HCT116 (cell line): Measurements from ENCODE around the gene SLC13A3.

ENCODE experiments used
- CBX3 ChIP-seq: IDR thresholded peaks from 2 replicates; pipeline ENCODE4 v1.6.1; 2012; ENCODE audit warnings: low read depth
- CEBPB ChIP-seq: IDR thresholded peaks from 2 replicates; pipeline ENCODE4 v1.6.1; 2012; ENCODE audit warnings: low read depth
- CTCF ChIP-seq, 3 experiments: fragments of 200-600 bp in 1 of 3; sonication (generic) in 1 of 3; IDR thresholded peaks in 2 of 3; conservative IDR thresholded peaks in 1 of 3; 2 replicates each; pipeline ENCODE4 v1.5.1; 2012 to 2017; ENCODE audit warnings: low read depth in 2 of 3, low read length in 2 of 3, antibody characterized with exemption in 1 of 3, borderline replicate concordance in 1 of 3, control low read depth in 1 of 3, mild to moderate bottlenecking in 1 of 3, mixed read lengths in 1 of 3, mixed run types in 1 of 3, moderate library complexity in 1 of 3; ENCODE audit not compliant: insufficient read depth in 1 of 3
- EZH2phosphoT487 ChIP-seq: fragments of 200-600 bp; IDR thresholded peaks from 2 replicates; pipeline ENCODE4 v1.6.1; 2018; ENCODE audit warnings: antibody characterized with exemption, borderline replicate concordance
- JUND ChIP-seq: IDR thresholded peaks from 2 replicates; pipeline ENCODE4 v1.6.1; 2012
- POLR2A ChIP-seq: IDR thresholded peaks from 2 replicates; pipeline ENCODE4 v1.7.0; 2011; ENCODE audit warnings: borderline replicate concordance; ENCODE audit not compliant: insufficient read depth, insufficient read length; ENCODE audit errors: extremely low read depth
- POLR2AphosphoS5 ChIP-seq: IDR thresholded peaks from 2 replicates; pipeline ENCODE4 v1.6.1; 2011; ENCODE audit warnings: mild to moderate bottlenecking, low read depth, low read length, moderate library complexity
- TF ChIP-seq, protein P1 (sequence below): IDR thresholded peaks from 2 replicates; pipeline ENCODE4 v1.6.1; 2012; ENCODE audit warnings: low read depth

GRCh38 chr20:46624946-46625345 lies 26.3 kb downstream of the SLC13A3 start:
- TF ChIP-seq POLR2A: no peak
- TF ChIP-seq JUND: no peak
- TF ChIP-seq POLR2AphosphoS5: no peak
- no peak for TF ChIP-seq EZH2phosphoT487
- TF ChIP-seq CTCF (IDR thresholded peaks at IDR 0.05 in 2 of 3, conservative IDR thresholded peaks at IDR 0.05 in 1 of 3; ENCODE audit: borderline replicate concordance in 1 of 3, insufficient read depth in 1 of 3, low read depth in 2 of 3, low read length in 2 of 3): no peak
- TF ChIP-seq, protein P1, sequence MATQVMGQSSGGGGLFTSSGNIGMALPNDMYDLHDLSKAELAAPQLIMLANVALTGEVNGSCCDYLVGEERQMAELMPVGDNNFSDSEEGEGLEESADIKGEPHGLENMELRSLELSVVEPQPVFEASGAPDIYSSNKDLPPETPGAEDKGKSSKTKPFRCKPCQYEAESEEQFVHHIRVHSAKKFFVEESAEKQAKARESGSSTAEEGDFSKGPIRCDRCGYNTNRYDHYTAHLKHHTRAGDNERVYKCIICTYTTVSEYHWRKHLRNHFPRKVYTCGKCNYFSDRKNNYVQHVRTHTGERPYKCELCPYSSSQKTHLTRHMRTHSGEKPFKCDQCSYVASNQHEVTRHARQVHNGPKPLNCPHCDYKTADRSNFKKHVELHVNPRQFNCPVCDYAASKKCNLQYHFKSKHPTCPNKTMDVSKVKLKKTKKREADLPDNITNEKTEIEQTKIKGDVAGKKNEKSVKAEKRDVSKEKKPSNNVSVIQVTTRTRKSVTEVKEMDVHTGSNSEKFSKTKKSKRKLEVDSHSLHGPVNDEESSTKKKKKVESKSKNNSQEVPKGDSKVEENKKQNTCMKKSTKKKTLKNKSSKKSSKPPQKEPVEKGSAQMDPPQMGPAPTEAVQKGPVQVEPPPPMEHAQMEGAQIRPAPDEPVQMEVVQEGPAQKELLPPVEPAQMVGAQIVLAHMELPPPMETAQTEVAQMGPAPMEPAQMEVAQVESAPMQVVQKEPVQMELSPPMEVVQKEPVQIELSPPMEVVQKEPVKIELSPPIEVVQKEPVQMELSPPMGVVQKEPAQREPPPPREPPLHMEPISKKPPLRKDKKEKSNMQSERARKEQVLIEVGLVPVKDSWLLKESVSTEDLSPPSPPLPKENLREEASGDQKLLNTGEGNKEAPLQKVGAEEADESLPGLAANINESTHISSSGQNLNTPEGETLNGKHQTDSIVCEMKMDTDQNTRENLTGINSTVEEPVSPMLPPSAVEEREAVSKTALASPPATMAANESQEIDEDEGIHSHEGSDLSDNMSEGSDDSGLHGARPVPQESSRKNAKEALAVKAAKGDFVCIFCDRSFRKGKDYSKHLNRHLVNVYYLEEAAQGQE: no peak
- TF ChIP-seq CBX3: no peak
- TF ChIP-seq CEBPB: no peak
